ENCODE results near the gene BGN.

- TF ChIP-seq, protein P1, sequence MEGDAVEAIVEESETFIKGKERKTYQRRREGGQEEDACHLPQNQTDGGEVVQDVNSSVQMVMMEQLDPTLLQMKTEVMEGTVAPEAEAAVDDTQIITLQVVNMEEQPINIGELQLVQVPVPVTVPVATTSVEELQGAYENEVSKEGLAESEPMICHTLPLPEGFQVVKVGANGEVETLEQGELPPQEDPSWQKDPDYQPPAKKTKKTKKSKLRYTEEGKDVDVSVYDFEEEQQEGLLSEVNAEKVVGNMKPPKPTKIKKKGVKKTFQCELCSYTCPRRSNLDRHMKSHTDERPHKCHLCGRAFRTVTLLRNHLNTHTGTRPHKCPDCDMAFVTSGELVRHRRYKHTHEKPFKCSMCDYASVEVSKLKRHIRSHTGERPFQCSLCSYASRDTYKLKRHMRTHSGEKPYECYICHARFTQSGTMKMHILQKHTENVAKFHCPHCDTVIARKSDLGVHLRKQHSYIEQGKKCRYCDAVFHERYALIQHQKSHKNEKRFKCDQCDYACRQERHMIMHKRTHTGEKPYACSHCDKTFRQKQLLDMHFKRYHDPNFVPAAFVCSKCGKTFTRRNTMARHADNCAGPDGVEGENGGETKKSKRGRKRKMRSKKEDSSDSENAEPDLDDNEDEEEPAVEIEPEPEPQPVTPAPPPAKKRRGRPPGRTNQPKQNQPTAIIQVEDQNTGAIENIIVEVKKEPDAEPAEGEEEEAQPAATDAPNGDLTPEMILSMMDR (conservative IDR thresholded peaks at IDR 0.05), result no peak
- TF ChIP-seq EZH2 (IDR thresholded peaks at IDR 0.05; ENCODE audit: low read depth), result no peak
These were observed 51.6 kb downstream of the BGN start for GRCh38 chrX:153546386-153546785.
